ENCODE measurements around the gene SLC31A1. TPM values are rescaled to one million over a fixed set of nuclear protein-coding genes. Genes with fewer than 3 reads are reported as not detected.
"Not testable (repeated sequence)": the region's sequence is repeated elsewhere in the genome, so short reads cannot be mapped to it uniquely, and the experiment has no call there.

Gene SLC31A1
- total RNA-seq, 1 donor from 2014 or later: 22.6 TPM

- Mint-ChIP-seq H3K27ac (no peak overlapping the region), H3K36me3 (peaks cover 39% of the 10 kb centered on the region), H3K27me3 (ENCODE audit: low read depth) (no peaks in the 10 kb centered on the region), H3K9me3 (no peaks in the 10 kb centered on the region), H3K4me3 (no peak overlapping the region), H3K4me1 (no peaks in the 10 kb centered on the region)
- no peak for DNase-seq (ENCODE audit: low spot score in 2 of 2, unreplicated experiment in 2 of 2)
- TF ChIP-seq CTCF (IDR thresholded peaks at IDR 0.05; ENCODE audit: unreplicated experiment): no peak
These were observed 68.8 kb downstream of the SLC31A1 start for GRCh38 chr9:113290052-113290607.

- Mint-ChIP-seq H3K36me3 (peaks cover 28% of the 10 kb centered on the region), H3K27me3 (ENCODE audit: low read depth) (no peaks in the 10 kb centered on the region), H3K4me1 (no peaks in the 10 kb centered on the region), H3K9me3 (no peaks in the 10 kb centered on the region), H3K4me3 (no peak overlapping the region), H3K27ac (no peak overlapping the region)
- DNase-seq (ENCODE audit: low spot score in 2 of 2, unreplicated experiment in 2 of 2): no peak
- no peak for TF ChIP-seq CTCF (IDR thresholded peaks at IDR 0.05; ENCODE audit: unreplicated experiment)
These were observed 72.0 kb downstream of the SLC31A1 start for GRCh38 chr9:113293285-113293878.

- H3K27me3 Mint-ChIP-seq (ENCODE audit: low read depth); H3K27ac Mint-ChIP-seq; H3K4me3 Mint-ChIP-seq; DNase-seq (ENCODE audit: low spot score in 2 of 2, unreplicated experiment in 2 of 2); H3K36me3 Mint-ChIP-seq; H3K4me1 Mint-ChIP-seq; H3K9me3 Mint-ChIP-seq: not testable (repeated sequence)
These were observed 74.9 kb downstream of the SLC31A1 start for GRCh38 chr9:113296247-113296646.

GRCh38 chr9:113296796-113297558, 75.6 kb downstream of the SLC31A1 start:
- TF ChIP-seq CTCF (IDR thresholded peaks at IDR 0.05; ENCODE audit: unreplicated experiment): no peak
- peaks cover 2% of the 10 kb centered on the region for H3K36me3 Mint-ChIP-seq
- peaks cover 9% of the 10 kb centered on the region for H3K4me1 Mint-ChIP-seq
- no peak overlapping the region for H3K27ac Mint-ChIP-seq
- no peak for DNase-seq (ENCODE audit: low spot score in 2 of 2, unreplicated experiment in 2 of 2)
- H3K9me3 Mint-ChIP-seq: no peaks in the 10 kb centered on the region
- H3K4me3 Mint-ChIP-seq: no peak overlapping the region
- peaks cover 3% of the 10 kb centered on the region for H3K27me3 Mint-ChIP-seq (ENCODE audit: low read depth)

DNA sequence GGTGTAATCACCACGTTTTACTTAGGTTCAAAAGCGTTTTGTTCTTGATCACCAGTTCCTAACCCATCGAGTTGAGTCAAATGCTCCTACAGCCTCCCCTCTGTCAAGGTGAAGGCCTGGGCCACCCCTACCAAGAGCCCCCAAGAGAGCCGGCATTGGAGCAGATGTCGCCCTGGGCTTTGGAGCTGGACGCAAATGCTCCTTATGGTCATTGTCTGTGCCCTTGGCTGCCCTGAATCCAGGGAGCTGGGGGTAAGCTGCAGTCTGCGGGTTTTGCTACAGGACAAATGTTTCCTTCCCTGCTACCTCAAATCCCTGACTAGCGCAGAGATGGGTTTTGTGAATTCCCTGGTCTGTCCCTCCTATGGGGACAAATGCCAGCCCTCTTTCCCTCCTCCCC, 77.0 kb downstream of the SLC31A1 start:
- no peak overlapping the region for H3K4me3 Mint-ChIP-seq
- DNase-seq (ENCODE audit: low spot score in 2 of 2, unreplicated experiment in 2 of 2): no peak
- peaks cover 3% of the 10 kb centered on the region for H3K27me3 Mint-ChIP-seq (ENCODE audit: low read depth)
- no peaks in the 10 kb centered on the region for H3K36me3 Mint-ChIP-seq
- no peaks in the 10 kb centered on the region for H3K9me3 Mint-ChIP-seq
- TF ChIP-seq CTCF (IDR thresholded peaks at IDR 0.05; ENCODE audit: unreplicated experiment): no peak
- no peak overlapping the region for H3K27ac Mint-ChIP-seq
- H3K4me1 Mint-ChIP-seq: peaks cover 9% of the 10 kb centered on the region

All from mesothelial cell of epicardium (in vitro differentiated cells).